Suppressor macrophage treated with lipopolysaccharide for 1 hour (primary cell): Measurements from ENCODE around the gene HMCES.
A peak's percentile ranks its signal among the peaks of the same experiment; 100 is the strongest.

Experiments
- DNase-seq, 3 donors: peaks; one replicate each; pipeline ENCODE4 v3.0.0-alpha.2; 2020 to 2022

The HMCES gene

GRCh38 chr3:129305592-129306091 lies 27.0 kb downstream of the HMCES start:
- peak; percentile 97 to 98 (median 97) for DNase-seq

- DNase-seq = no peak
Measured at GRCh38 chr3:129308636-129309035, 30.0 kb downstream of the HMCES start.

- DNase-seq = peak; percentile 47 to 60 (median 56)
Measured at GRCh38 chr3:129310111-129311011, 31.7 kb downstream of the HMCES start.

DNA sequence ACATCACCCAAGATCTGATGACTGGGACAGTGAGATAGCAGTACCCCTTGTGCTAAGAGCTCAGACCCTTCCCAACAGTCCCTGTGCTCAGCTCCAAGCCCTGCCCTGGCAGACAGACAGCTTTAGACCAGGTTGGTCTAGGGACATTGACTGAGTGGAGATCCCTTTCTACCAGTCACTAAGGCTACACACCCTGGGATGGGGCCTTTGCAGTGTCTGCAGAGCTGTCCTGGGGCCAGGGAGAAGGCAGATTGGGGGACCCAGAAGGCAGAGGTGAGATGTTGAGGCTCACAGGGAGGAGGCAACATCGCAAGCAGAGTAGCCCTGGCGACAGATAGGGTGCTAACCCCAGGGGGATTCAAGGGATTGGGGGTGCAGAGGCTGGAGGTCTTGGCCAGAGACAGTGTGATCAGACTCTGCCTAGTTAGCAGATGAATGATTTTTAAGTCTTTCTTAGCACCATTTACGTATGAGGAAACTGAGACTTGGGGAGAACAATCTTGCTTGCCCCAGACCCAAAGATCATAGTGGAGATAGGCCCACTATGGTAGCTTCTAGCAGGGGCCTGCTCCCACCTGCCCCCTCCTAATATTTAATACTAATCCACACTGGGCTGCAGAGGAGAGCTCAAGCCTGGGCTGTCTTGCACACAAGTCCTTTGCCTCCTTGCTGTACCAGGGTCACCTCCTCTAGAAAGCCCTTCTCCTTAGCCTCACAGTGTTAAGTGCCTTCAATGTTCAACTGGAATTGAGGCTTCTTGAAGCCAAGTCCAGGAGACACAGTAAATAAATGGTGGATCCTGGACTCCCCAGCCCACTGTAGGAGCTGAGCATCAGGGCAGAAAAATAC lies 32.6 kb downstream of the HMCES start:
- no peak for DNase-seq

DNA sequence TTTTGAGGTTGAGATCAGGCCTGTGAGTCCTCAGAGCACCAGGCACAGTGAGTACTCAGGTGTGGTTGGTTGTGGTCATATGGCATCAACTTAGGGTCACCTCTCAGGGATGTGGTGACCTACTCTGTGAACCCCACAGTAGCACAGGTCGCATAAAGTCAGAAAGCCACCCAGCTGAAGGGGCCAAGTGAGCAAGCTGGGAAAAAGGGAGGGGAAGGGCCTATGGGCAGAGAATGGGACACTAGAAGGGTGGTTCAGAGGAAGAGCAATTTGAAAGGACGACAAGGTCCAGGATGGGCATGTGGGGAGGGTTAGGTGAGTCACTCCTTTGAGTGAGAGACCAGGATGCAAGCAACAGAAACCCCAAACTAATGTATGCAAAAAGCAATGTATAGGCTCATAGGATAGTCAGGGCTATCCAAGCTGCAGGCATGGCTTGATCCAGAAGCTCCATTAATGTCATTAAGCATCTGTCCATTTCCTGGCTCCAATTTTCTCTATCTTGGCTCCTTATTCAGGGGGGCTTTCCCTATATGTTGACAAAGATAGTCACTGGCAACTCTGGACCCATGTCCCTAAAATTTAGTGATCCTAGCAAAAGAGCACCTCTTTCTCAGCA lies 33.5 kb downstream of the HMCES start:
- no peak for DNase-seq

DNA sequence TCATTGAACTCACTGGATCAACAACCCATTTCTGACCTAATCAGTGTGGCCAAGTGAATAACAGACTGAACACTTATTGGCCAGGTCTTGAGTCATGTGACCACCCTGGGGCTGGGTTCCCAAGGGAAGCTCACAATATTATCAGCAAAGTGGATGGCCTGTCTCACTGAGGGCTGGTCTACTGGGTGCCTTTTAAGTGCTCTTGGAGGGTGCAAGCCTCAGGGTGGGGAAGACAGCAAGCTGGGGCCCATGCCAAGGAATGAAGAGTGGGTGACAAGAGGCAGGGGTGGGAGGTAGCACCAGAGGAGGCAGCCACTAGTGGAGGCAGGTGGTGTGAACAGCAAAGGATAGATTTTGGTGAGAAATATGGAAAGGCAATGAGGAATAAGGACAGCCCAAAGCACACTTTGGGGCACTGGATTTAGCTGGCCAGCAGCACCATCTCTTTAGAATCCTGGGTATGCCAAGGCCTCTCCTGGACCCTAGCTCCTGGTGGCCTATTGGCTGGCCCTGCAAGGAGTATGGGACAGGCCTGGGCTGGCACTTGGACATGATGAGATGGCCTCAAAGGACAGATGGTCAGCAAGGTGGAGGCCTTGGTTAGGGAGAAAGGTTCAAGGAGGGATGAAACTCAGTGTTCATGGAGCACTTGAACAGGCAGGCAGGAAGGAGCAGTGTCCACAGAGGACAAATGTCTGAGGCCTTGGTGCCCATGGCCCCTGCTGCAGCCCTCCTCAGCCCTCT lies 34.2 kb downstream of the HMCES start:
- DNase-seq = no peak

DNA sequence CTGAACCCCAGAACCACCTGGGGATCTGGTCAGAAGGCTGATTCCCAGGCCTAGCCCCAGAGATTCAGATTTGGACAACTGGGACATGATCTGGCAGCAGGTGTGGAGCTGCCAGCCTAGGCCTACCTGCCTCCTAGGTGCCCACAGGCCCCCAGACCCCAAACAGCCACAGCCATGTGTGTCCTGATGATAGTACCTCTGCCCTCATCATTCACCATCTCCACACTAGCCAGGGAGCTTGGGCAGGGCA lies 34.7 kb downstream of the HMCES start:
- no peak for DNase-seq

- DNase-seq = no peak
Measured at GRCh38 chr3:129313665-129314385, 35.2 kb downstream of the HMCES start.

DNA sequence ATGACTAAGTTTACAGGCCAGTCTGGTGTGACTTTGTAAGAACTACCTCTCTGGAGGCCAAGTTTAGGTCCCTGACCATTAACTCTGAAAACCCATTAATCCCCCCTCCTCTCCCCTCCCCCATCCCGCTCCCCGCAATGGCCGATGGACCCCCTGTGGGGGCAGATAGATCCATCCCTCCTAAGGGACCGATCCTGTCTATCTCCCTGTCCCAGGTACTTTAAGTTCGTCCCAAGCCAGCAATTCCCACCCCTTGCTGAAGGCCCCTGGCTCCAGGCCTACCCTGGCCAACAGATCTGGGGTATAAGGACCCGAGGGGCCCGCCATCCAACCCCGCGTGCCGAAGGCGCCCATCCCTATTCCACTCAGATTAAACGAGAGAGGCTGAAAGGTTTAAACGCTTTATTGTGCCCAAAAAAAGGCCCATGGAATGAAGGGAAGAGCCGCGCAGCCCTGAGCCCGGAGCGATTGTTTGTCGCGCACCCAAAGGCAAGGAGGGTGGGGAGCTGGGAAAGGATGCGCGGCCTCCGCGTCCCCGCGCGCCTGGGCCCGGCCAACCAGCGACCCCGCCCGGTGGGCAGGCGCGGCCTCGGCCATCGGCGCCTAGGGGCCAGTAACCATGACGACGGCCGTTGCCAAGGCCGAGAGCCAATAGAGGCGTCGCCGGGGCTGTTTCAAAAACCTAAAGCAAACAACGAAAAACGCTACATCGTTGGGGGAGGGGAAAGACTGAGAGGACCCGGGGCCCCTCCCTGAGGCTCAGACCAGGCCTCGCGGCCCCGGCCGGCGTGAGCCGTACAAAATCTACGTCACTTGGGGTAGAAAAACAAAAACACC lies 35.9 kb downstream of the HMCES start:
- peak; percentile 75 to 89 (median 77) for DNase-seq

DNA sequence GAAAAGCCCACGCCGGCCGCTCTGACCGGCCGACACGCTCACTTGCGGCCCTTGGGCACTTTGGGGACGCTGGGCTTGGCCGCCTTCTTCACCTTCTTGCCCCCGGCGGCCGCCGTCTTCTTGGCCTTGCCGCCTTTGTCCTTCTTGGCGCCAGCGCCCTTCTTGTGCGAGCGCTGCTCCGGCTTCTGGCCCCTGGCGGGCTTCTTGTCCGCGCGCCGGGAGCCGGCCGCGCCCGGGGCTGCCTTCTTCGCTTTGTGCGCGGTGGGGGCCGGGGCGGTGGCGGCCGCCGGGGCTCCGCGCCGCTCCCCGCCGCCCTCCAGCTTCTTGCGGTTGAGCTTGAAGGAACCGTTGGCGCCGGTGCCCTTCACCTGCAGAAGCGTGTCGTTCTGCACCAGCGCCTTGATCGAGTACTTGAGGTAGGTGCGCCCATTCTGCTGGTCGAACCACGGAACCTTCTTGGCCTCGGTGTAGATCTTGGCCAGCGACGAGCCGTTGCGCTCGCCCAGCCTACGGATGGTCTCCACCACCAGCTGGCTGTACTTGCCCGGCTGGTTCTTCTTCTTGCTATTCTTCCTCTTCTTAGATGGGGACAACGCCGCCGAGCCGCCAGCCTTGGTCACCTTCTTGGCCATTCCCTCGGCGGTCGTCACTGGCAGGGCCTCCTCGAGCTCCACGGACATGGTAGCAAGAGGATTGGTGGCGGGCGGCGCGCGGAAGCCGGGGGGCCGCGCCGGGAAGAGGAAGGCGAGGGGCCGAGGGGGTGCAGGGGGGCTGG lies 36.7 kb downstream of the HMCES start:
- peak; percentile 53 to 67 (median 57) for DNase-seq

DNA sequence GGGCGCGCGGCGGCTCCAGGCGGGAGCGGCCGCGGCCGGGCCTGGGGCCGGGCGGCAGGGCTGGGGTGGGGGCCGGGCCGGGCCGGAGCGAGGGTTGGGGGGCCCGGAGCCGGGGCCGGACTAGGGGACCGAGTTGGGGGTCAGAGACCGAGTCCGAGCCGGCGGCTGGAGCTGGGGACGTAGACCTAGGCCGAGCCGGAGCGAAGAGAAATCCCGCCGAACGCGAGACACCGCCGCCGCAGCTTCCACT lies 37.3 kb downstream of the HMCES start:
- no peak for DNase-seq

- DNase-seq = peak; percentile 93 to 96 (median 96)
Measured at GRCh38 chr3:129316248-129317013, 37.8 kb downstream of the HMCES start.

DNA sequence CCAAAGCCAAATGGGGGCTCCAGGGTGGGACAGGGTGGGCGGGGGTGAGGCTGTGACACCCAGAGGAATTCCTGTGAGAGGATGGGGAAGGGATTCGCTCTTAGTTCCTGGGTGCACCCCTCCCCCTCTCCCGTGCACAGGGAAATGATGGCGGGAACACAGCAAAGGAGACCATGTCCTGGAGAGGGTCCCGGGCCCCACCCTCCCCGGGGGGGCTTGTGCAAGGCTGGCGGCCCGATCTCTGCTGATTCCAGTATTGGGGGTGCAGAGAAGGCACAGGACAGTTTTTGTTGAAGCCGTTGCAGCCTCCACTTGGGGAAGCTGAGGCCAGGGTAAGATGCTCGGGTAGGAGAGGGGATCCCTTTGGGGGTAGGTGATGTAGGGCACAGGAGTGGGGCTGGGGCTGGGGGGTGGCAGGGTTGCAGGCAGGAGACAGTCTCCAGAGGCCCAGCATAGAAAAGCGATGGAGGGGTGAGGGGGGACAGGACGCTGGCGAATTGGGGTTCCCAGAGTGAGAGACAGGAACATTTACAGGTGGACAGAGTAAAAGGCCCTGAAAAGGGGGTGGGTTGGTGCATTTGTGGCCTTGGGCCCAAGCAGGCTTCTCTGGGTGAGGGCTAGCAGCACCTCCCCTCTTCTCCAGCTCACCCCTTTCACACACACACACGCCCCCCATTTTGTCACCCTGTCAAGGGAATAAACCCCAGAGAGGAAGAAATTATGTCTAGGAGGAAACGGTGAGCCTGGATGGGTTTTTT lies 38.5 kb downstream of the HMCES start:
- DNase-seq = no peak

DNA sequence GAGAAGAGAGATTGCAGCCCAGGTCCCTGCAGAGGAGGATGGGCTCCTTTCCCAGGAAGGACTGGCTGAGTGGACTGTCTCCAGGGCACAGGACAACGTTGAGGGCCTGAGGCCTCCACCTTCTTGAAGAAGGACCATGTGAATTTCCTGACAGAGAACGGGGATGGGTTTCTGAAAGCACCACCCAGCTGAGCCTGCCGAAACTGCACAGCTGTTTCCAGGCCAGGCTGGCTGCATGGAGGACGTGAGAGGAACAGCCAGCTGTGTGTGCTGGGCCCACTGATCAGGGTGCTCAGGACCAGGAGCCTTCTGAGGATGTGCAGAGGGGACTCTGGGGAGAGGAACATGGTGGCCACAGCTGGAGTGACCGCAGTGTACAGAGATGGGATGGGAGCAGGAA lies 39.2 kb downstream of the HMCES start:
- no peak for DNase-seq

DNA sequence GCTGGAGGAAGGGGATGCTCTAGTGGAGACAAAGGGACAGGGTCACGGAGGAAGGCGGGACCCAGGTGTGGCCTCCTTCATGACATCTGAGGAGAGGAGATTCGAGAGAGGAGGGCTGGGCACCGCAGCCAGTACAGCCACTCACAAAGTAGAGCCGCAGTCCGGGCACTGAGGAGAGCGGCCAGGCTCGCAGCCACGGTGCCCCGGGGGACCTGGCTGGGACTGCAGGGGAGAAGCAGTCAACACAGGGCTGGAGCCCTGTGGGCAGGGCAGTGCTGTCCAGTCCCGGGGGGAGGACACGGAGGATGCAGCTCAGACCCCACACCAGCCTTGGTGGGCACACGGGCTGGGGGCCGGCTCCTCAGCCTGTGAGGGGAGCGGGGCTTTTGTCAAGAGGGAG lies 40.3 kb downstream of the HMCES start:
- no peak for DNase-seq

- DNase-seq = no peak
Measured at GRCh38 chr3:129320261-129320660, 41.6 kb downstream of the HMCES start.

DNA sequence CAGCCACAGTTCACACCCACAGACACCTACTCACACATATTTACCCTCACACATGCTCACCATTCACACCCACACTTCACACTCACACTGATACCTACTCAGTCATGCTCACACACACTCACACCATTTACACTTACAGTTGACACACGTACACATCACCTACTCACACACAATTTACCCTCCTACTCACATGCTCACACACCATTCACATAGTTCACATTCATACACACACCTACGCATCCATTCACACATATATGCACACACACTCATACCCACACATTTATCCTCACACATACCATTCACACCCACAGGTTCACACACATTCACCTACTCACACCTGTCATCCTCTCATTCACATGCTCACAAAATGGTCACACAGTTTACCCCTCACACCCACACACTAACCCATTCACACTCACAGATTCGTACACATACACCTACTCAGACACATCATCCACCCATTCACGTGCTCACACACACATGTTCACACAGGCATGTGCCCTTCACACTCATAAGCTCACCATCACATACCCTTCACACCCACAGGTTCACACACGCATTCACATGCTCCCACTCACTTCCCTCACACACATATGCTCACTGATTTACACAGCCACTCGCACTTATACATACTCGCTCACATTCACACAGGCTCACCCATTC lies 42.3 kb downstream of the HMCES start:
- no peak for DNase-seq

DNA sequence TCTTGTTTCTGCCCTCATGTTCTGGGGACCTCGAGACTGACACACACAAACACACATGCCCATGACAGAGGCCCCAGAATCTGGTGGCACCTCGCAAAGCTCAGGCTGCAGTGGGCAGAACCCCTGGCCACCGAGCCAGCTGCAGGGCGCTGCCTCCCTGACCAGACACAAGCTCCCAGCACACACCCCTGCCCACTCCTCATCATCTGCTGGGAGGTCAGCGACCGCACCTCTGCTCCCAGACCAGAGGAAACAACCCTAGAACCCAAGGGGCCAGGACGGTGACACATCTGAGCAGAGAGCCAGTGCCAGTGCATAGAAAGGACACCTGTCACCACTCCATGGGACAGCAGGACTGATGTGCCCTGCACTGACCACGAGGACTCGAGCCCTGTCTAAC lies 43.2 kb downstream of the HMCES start:
- DNase-seq = no peak
